CD8-positive, alpha-beta memory T cell (primary cell): ENCODE results near the gene PPP1CB. TPM values are rescaled to one million over a fixed set of nuclear protein-coding genes. Genes with fewer than 3 reads are reported as not detected.

Experiments
- CTCF ChIA-PET: fragments of 350-600 bp; sonication (Branson Sonifier 250); formaldehyde crosslinking; loops from one replicate; lab custom pipeline; 2021; ENCODE audit warnings: antibody characterized with exemption; lab: Charles Lee
- POLR2A ChIA-PET: fragments of 350-600 bp; sonication (Branson Sonifier 250); formaldehyde crosslinking; loops from one replicate; lab custom pipeline; 2021; ENCODE audit warnings: antibody characterized with exemption; lab: Charles Lee
- DNase-seq, 5 donors: peaks; one replicate each; pipeline versions ENCODE4 v3.0.0 to v3.0.0-alpha.2; 2020 to 2022; ENCODE audit warnings: mixed read lengths in 1 of 5
- H3K27ac ChIP-seq: one replicate; pipeline ENCODE4 v1.7.0; 2013; ENCODE audit warnings: low read depth, mild to moderate bottlenecking, low read length, moderate library complexity
- H3K27me3 ChIP-seq: 2 replicates; pipeline ENCODE4 v1.7.0; 2013; ENCODE audit warnings: low read length, mild to moderate bottlenecking; ENCODE audit not compliant: insufficient read depth, poor library complexity, severe bottlenecking
- H3K36me3 ChIP-seq: 2 replicates; pipeline ENCODE4 v1.7.0; 2013; ENCODE audit warnings: mild to moderate bottlenecking, low read length, moderate library complexity; ENCODE audit not compliant: insufficient read depth
- H3K4me1 ChIP-seq: 2 replicates; pipeline ENCODE4 v1.7.0; 2013; ENCODE audit warnings: mild to moderate bottlenecking, low read length, moderate library complexity; ENCODE audit not compliant: insufficient read depth
- H3K4me3 ChIP-seq: 2 replicates; pipeline ENCODE4 v1.7.0; 2013; ENCODE audit warnings: mild to moderate bottlenecking, low read length
- H3K9me3 ChIP-seq: 2 replicates; pipeline ENCODE4 v1.7.0; 2013; ENCODE audit warnings: mild to moderate bottlenecking, low read length
- H3K27ac Mint-ChIP-seq, 8 donors: one replicate each; pipeline ENCODE4 v1.8.0; 2020 to 2021; ENCODE audit warnings: mixed read lengths in 8 of 8, mild to moderate bottlenecking in 6 of 8, inconsistent platforms in 3 of 8, moderate library complexity in 3 of 8
- H3K27me3 Mint-ChIP-seq, 2 donors: one replicate each; pipeline ENCODE4 v1.8.0; 2020 to 2021; ENCODE audit warnings: mixed read lengths in 2 of 2, mild to moderate bottlenecking in 1 of 2, moderate library complexity in 1 of 2
- H3K36me3 Mint-ChIP-seq, 3 donors: one replicate each; pipeline ENCODE4 v1.8.0; 2020 to 2021; ENCODE audit warnings: mixed read lengths in 3 of 3, inconsistent platforms in 1 of 3, mild to moderate bottlenecking in 1 of 3
- H3K4me1 Mint-ChIP-seq, 3 donors: one replicate each; pipeline ENCODE4 v1.8.0; 2020 to 2021; ENCODE audit warnings: mixed read lengths in 3 of 3, inconsistent platforms in 1 of 3, mild to moderate bottlenecking in 1 of 3
- H3K4me3 Mint-ChIP-seq, 7 donors: one replicate each; pipeline ENCODE4 v1.8.0; 2020 to 2021; ENCODE audit warnings: mixed read lengths in 7 of 7, mild to moderate bottlenecking in 6 of 7, moderate library complexity in 4 of 7, inconsistent platforms in 2 of 7
- H3K9me3 Mint-ChIP-seq, 5 donors: one replicate each; pipeline ENCODE4 v1.8.0; 2020 to 2022; ENCODE audit warnings: mixed read lengths in 5 of 5, mild to moderate bottlenecking in 3 of 5, moderate library complexity in 2 of 5, inconsistent platforms in 1 of 5
- polyA plus RNA-seq: library from polyadenylated mRNA; unstranded; fragments of 300-500 nt; fragmentation: Illumina TruSeq; gene quantifications from one replicate; pipeline ENCODE4 v1.2.3, GENCODE V29; 2021
- total RNA-seq, 2 experiments: library from RNA; stranded (reverse); gene quantifications; one replicate each; pipeline ENCODE4 v1.2.3, GENCODE V29; 2021

Gene PPP1CB
- total and polyA plus RNA-seq, 3 experiments from 2014 or later = 95.4 to 214 (median 208) TPM

DNA sequence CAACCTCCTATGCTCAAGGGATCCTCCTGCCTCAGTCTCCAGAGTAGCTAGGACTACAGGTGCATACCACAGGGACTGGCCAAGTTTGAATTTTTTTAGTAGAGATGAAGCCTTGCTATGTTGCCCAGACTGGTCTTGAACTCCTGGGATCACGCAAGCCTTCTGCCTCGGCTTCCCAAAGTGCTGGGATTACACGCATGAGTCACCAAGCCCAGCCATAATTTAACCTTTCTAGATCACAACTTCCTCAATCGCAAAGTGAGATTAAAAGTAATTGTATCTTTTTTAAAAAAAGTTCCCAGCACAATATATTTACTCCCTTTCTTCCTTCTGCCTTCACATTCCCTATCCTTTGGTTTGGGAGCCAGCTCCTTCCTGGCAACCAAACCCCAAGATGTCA lies 5.8 kb upstream of the PPP1CB start:
- peaks cover 0 to 2% (median 0%) of the 10 kb centered on the region in 5 donors for H3K9me3 Mint-ChIP-seq
- DNase-seq = no peak
- H3K36me3 Mint-ChIP-seq = peaks cover 0 to 5% (median 1%) of the 10 kb centered on the region in 3 donors
- Histone ChIP-seq H3K27ac (no peak overlapping the region), H3K4me1 (peaks cover 36% of the 10 kb centered on the region), H3K9me3 (no peaks in the 10 kb centered on the region), H3K4me3 (no peak overlapping the region), H3K36me3 (no peaks in the 10 kb centered on the region), H3K27me3 (no peaks in the 10 kb centered on the region)
- peaks cover 25 to 35% (median 32%) of the 10 kb centered on the region in 3 donors for H3K4me1 Mint-ChIP-seq
- peak overlapping the region in 2 of 8 donors; percentile 17 to 32 for H3K27ac Mint-ChIP-seq
- no peak overlapping the region for H3K4me3 Mint-ChIP-seq
- CTCF ChIA-PET = interaction anchor here (1.4 to 7.1 kb wide), 2 partner anchors 152 kb away, joined by 3 to 70 read pairs; no protein-coding TSS in a partner anchor
- POLR2A ChIA-PET = no interaction called here
- no peaks in the 10 kb centered on the region for H3K27me3 Mint-ChIP-seq

DNA sequence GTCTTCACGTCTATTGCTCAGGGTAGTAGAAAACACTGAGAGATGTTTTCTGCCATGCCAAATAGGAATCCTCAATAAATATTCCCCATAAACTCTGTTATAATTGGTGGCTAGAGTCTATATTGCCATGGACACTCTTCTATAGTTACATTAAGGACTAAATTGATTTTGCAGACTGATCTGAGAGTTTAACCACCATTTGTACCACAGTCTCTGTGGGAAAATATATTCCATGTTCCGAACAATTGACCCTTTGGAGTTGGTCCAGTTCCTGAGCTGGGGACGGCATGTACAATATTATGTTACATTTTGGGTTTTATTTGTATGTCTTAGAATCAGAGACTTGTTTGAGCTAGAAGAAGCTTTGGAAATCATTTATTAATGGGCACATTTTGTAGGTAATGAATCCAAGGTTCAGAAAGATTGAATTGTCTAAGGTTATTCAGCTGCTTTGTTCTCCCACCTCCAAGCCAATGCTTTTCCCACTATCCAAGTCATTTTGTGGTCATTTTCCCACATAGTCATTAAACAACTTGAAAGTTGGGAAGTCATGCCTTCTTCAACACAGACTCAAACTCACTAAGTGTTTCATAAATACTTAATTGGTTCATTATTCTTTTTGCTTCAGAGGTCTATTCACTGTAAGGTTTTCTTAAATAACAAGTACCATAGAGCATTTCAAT lies 5.1 kb upstream of the PPP1CB start:
- CTCF ChIA-PET = interaction anchor here (7.1 kb wide), 1 partner anchor 152 kb away, joined by 70 read pairs; no protein-coding TSS in a partner anchor
- H3K27me3 ChIP-seq = no peaks in the 10 kb centered on the region
- Mint-ChIP-seq H3K27me3 (no peaks in the 10 kb centered on the region), H3K4me1 (peaks cover 29 to 40% (median 34%) of the 10 kb centered on the region in 3 donors), H3K9me3 (peaks cover 0 to 2% (median 0%) of the 10 kb centered on the region in 5 donors), H3K4me3 (no peak overlapping the region), H3K36me3 (peaks cover 0 to 8% (median 0%) of the 10 kb centered on the region in 3 donors), H3K27ac (peak overlapping the region in 3 of 8 donors; percentile 14 to 38 (median 32))
- POLR2A ChIA-PET = no interaction called here
- H3K27ac ChIP-seq = no peak overlapping the region
- no peaks in the 10 kb centered on the region for H3K9me3 ChIP-seq
- no peak for DNase-seq
- peaks cover 39% of the 10 kb centered on the region for H3K4me1 ChIP-seq
- no peak overlapping the region for H3K4me3 ChIP-seq
- no peaks in the 10 kb centered on the region for H3K36me3 ChIP-seq

DNA sequence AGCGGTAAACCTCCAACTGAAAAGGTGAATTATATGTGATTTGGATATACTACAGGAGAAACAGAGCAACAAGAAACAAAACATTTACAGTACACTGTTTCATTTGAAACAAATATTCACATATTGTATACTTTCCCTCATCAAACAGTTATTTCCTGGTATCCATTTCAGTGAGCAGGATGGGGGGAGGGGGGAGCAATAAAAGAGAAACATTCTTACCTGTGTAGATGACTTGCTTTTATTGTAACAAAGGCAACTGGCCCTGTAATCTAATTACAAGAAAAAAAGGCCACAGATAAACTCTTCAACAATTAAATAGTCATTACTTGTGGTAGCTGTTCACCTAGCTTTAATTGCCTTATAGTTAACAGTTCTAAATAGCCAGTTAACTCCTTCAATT lies 3.9 kb upstream of the PPP1CB start:
- Mint-ChIP-seq H3K9me3 (no peaks in the 10 kb centered on the region), H3K27ac (peak overlapping the region; percentile 83 to 100 (median 92)), H3K4me3 (peak overlapping the region; percentile 31 to 78 (median 69)), H3K27me3 (no peaks in the 10 kb centered on the region), H3K36me3 (peaks cover 0 to 18% (median 0%) of the 10 kb centered on the region in 3 donors), H3K4me1 (peaks cover 29 to 40% (median 35%) of the 10 kb centered on the region in 3 donors)
- no peak overlapping the region for H3K4me3 ChIP-seq
- H3K27ac ChIP-seq = no peak overlapping the region
- peaks cover 39% of the 10 kb centered on the region for H3K4me1 ChIP-seq
- CTCF ChIA-PET = interaction anchor here (1.6 to 7.1 kb wide), 2 partner anchors 153 to 181 kb away, joined by 7 to 70 read pairs; no protein-coding TSS in a partner anchor
- H3K9me3 ChIP-seq = no peaks in the 10 kb centered on the region
- DNase-seq = no peak
- POLR2A ChIA-PET = interaction anchor here (1.3 kb wide), 1 partner anchor 368 kb away, joined by 3 read pairs; no protein-coding TSS in a partner anchor
- H3K27me3 ChIP-seq = no peaks in the 10 kb centered on the region
- no peaks in the 10 kb centered on the region for H3K36me3 ChIP-seq

DNA sequence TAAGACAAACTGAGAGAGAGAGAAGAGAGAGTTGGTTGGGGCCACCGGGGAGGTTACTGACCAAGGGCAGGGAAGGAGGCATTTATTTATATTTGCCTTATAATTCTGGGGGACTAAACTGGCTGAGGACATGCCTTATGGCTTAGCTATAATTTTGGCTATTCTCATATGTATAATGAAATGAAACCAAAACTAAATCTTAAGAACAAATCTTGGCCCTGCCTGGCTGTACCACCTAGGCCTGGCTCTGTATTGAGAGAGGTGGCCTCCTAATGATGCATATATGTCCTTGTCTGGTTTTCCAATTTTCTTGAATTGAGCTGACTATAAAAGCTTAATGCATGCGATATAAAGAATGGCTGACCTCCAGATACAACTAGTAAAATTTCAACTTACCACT lies 3.5 kb upstream of the PPP1CB start:
- Histone ChIP-seq H3K4me1 (peaks cover 39% of the 10 kb centered on the region), H3K36me3 (no peaks in the 10 kb centered on the region), H3K27me3 (no peaks in the 10 kb centered on the region), H3K9me3 (no peaks in the 10 kb centered on the region), H3K27ac (no peak overlapping the region), H3K4me3 (no peak overlapping the region)
- ChIA-PET CTCF (interaction anchor here (1.6 to 7.1 kb wide), 2 partner anchors 154 to 182 kb away, joined by 7 to 70 read pairs; no protein-coding TSS in a partner anchor), POLR2A (interaction anchor here (1.3 kb wide), 1 partner anchor 368 kb away, joined by 3 read pairs; no protein-coding TSS in a partner anchor)
- Mint-ChIP-seq H3K36me3 (peaks cover 0 to 23% (median 0%) of the 10 kb centered on the region in 3 donors), H3K4me3 (peak overlapping the region; percentile 44 to 78 (median 69)), H3K27me3 (no peaks in the 10 kb centered on the region), H3K9me3 (no peaks in the 10 kb centered on the region), H3K4me1 (peaks cover 30 to 42% (median 40%) of the 10 kb centered on the region in 3 donors), H3K27ac (peak overlapping the region; percentile 83 to 100 (median 92))
- no peak for DNase-seq

DNA sequence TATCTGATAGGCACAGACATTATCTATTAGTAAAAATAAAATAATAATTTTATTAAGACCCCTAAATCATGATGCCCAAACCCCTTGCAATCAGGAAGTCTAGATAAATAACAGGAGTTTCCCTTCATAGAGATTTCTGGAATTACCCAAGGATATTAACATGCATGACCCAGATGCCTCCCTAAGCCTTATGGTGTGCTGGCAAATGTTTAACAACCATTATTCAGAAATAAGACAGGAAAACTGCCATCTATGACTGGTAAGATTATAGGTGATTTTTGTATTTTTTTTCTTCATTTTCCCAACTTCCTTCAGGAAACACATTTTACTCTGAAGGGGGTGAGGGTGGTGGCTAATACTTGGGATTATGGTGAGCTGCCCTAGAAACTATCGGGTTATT lies 2.7 kb upstream of the PPP1CB start:
- H3K4me3 ChIP-seq = no peak overlapping the region
- H3K4me3 Mint-ChIP-seq = peak overlapping the region in 1 of 7 donors; percentile 73

DNA sequence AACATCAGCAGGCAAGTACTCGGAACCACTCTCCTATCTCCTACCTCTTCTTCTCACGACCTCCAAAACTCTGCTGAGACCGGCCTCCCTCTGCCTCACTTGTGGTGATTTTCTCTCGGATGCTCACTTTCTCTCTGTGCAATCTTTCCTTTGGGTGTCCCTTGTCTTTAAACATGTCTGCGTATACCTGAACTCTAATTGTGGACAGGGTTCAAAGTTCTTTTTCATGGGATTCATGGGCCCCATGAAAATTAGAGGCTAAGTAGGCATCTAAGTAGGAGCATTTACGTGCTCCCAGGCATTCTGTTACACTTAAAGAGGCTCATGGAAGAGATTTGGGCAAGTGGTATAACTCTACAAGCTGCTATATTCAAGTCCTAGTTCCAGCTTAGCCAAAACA lies 2.1 kb upstream of the PPP1CB start:
- Histone ChIP-seq H3K4me1 (peaks cover 41% of the 10 kb centered on the region), H3K27me3 (no peaks in the 10 kb centered on the region), H3K4me3 (no peak overlapping the region), H3K36me3 (no peaks in the 10 kb centered on the region), H3K9me3 (no peaks in the 10 kb centered on the region), H3K27ac (peak overlapping the region; percentile 99)
- ChIA-PET CTCF (interaction anchor here (1.2 to 7.1 kb wide), 2 partner anchors 71 to 155 kb away, joined by 3 to 70 read pairs; no protein-coding TSS in a partner anchor), POLR2A (no interaction called here)
- H3K4me1 Mint-ChIP-seq = peaks cover 37 to 53% (median 51%) of the 10 kb centered on the region in 3 donors
- peaks cover 0 to 29% (median 0%) of the 10 kb centered on the region in 3 donors for H3K36me3 Mint-ChIP-seq
- DNase-seq = no peak
- no peaks in the 10 kb centered on the region for H3K9me3 Mint-ChIP-seq
- peak overlapping the region in 3 of 7 donors; percentile 66 to 99 (median 95) for H3K4me3 Mint-ChIP-seq
- H3K27me3 Mint-ChIP-seq = no peaks in the 10 kb centered on the region
- peak overlapping the region; percentile 93 to 100 (median 99) for H3K27ac Mint-ChIP-seq

More for the DNA sequence above, 2.7 kb upstream of the PPP1CB start:
- no peaks in the 10 kb centered on the region for H3K36me3 ChIP-seq
- H3K27ac ChIP-seq = no peak overlapping the region
- H3K27me3 ChIP-seq = no peaks in the 10 kb centered on the region
- ChIA-PET POLR2A (interaction anchor here (1.3 kb wide), 1 partner anchor 367 kb away, joined by 3 read pairs; no protein-coding TSS in a partner anchor), CTCF (interaction anchor here (1.6 to 7.1 kb wide), 2 partner anchors 155 to 182 kb away, joined by 7 to 70 read pairs; no protein-coding TSS in a partner anchor)
- no peak for DNase-seq
- Mint-ChIP-seq H3K36me3 (peaks cover 0 to 26% (median 0%) of the 10 kb centered on the region in 3 donors), H3K9me3 (no peaks in the 10 kb centered on the region), H3K27ac (peak overlapping the region; percentile 93 to 100 (median 99)), H3K27me3 (no peaks in the 10 kb centered on the region), H3K4me1 (peaks cover 32 to 47% (median 45%) of the 10 kb centered on the region in 3 donors)
- H3K4me1 ChIP-seq = peaks cover 39% of the 10 kb centered on the region
- no peaks in the 10 kb centered on the region for H3K9me3 ChIP-seq

DNA sequence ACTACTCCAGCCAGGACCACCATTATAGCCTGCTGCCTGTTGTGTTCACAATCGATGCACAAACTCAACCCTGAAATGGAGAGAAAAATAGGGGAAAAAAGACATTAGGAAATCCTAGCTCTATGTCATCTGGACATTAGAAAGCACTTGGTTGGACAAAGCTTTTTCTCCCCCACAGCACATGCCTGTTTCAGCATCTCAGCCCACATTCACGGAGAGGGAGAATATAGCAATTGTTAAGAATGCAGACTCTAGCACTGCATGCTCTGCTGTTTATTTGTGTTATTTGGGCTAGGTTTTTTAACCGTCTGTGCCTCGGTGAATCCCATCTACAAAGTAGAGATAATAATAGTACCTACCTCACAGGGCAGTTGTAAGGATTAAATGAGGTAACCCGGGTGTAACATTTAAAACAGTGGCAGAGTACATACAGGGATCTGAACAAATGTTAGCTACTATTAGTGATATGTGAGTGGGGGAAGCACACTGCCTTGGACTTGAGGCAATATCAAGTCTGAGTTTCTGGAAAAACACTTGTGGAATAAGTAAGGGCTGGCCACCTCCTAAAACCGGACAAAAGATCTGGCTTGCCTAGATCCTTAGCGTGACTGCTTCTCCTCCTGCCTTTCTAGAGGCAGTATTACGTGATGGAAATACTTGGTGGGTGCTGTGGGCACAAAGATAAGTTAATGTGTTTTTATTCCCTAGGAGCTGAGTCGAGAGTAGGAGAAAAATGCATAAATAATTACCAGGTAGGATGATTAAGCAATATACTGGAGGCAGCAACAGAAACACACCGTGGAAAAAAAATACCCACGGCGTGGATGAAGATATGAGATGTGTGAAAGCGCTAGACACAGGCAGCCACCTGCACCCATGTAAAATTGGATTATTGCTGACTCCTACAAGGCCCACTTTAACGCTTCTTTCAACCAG lies 1.0 kb upstream of the PPP1CB start:
- no peaks in the 10 kb centered on the region for H3K27me3 Mint-ChIP-seq
- Histone ChIP-seq H3K27me3 (no peaks in the 10 kb centered on the region), H3K9me3 (no peaks in the 10 kb centered on the region), H3K36me3 (no peaks in the 10 kb centered on the region), H3K4me3 (peak overlapping the region; percentile 95), H3K4me1 (peaks cover 52% of the 10 kb centered on the region), H3K27ac (peak overlapping the region; percentile 99)
- POLR2A ChIA-PET = interaction anchor here (0.8 to 2.1 kb wide), 4 partner anchors 20 to 128 kb away, joined by 3 to 11 read pairs (median 6); partner anchors contain the start of gene TRMT61B
- peaks cover 46 to 64% (median 61%) of the 10 kb centered on the region in 3 donors for H3K4me1 Mint-ChIP-seq
- peak in 3 of 5 donors; percentile 22 to 66 (median 30) for DNase-seq
- H3K36me3 Mint-ChIP-seq = peaks cover 0 to 36% (median 0%) of the 10 kb centered on the region in 3 donors
- CTCF ChIA-PET = interaction anchor here (0.7 to 7.1 kb wide), 6 partner anchors 60 to 184 kb away, joined by 3 to 70 read pairs (median 9); partner anchors contain the start of gene SPDYA
- H3K9me3 Mint-ChIP-seq = no peaks in the 10 kb centered on the region
- H3K4me3 Mint-ChIP-seq = peak overlapping the region; percentile 91 to 99 (median 96)
- H3K27ac Mint-ChIP-seq = peak overlapping the region; percentile 93 to 100 (median 99)
